NCI-H510A treated with DMSO at 0.1 percent for 48 hours (cell line): ENCODE measurements around the gene MRGPRE.

Source experiments
- DNase-seq: peaks from one replicate; lab custom pipeline; 2025; lab: John Stamatoyannopoulos, UW

MRGPRE gene

DNA sequence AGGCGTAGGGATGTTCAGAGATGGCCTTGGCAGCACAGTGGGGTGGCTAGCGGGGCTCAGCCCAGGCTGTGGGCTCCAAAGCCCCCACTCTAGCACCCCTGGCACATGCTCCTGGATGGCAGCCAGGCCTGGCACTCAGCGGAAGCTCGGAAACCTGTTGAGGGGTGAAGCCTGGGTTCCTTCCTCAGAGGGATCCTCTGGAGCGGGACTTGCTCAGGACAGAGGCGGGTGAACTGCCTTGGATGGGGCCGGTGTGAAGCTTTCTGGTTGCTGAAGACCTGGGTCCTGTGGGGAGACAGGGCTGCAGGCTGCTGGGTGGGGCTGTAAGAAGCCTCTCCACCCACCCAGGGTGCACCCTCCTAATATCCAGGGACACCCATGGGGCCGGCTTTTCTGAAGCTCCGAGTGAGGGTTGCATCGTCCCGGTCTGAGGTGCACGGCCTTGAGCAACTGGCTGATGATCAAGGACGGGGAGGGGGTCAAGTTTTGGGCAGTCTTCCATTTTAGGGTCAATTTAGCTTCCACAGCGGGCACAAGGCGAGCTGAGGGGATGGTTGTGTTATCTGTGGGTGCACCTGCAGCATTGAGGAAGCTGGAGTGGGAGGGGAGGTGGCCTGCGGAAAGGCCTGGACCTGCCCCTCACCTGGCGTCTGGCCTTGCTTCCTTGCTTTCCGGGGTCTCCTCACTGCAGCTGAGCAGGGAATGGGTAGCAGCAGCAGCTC, 5.2 kb downstream of the MRGPRE start:
- no peak for DNase-seq

DNA sequence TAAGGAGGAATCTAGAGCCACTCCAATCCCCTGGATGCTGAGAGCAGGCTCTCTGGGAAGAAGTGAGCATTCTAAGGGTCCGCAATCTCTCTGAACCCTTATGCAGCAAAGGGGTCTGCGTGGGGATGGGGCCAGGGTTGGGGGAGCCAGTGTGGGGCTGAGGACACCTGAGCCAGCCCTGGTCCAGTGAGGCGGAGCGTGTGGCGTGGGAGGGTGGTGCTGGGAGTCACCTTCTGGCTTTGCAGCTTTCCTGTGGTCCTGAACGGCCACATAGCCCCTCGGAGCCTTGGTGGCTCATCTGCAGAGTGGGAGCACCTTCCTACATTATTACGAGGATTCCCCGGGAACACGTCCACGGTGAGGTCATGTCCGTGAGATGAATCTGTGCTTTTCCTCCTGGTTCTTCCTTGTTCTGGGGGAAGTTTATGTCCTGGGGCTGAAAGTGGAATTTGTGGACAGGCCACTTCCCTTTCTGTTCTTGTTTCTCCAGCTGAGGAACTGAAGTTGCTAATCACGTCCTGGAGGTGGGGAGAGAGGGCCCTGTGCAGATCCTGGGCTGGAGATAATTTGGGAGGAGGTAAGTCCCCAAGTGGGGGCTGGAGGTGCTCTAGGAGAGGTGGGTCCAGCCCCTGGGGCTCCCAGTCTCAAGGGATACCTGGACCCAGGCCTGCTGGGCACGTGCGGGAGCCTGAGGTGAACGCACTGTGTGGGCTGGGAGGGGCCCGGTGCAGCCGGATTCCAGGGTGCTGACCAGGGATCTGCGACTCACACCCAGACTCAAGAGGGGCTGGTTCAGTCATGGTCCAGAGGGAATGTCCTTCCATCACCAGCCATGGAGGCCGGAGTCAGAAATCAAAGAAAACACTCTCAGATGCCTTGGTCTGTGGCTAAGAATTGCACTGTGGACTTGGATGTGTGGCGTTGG, 6.1 kb downstream of the MRGPRE start:
- DNase-seq, result no peak

DNA sequence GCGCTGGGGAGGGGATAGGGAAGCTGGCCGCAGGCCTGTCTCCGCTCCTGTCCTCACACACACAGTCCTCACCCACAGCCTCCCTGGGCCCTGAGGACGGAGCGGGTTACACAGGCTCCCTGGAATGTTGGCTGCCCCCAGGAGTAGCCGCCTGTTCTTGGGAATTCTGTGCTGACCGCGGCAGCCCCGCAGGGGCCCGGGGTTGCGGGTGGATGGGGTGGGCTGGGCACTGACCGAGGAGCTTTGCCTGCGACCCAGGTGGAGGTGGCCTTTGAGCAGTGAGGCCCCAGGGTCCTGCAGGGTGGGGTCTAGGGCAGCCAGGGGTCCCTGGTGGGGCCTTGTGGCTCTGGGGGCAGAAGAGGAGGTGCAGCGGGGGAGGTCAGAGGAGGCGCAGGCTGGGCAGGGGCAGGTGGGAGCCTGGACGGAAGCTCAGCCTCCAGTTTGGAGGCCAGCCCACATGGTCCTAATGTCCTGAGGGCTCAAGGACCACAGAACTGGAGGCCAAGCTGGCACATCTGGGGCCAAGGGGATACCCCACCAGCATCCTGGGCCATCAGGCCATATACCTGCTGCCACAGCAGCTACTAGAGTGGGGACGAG, 7.0 kb downstream of the MRGPRE start:
- DNase-seq, result no peak

DNA sequence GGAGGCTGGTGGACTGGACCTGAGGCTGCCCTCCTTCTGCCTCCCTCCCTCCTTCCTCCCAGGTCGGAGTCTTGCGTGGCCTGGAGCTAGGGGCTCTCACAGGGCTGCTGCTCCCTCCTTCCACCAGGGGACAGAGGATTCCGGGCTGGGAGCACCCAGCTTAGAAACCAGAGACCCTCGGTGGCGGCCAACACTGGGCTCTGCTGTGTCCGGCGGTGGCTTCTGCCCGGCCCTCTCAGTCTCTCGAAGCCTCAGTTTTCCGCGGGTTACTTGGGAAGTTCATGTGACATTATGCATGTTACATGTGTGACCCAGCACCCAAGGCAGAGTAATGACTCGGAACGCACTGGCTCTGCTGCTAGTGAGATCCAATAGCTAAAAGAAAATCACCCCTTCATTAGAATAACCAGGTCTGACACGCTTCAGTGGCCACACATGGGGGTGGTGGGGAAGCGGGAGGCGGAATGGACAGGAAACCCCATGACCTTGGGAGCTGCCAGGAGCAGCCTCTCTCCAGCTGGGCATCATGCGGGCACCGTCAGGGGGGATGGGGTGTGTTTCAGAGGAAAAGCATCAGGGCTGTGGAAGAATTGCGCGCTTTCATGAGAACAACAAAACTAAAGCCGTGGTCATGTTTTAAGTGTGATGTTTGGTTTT, 7.7 kb downstream of the MRGPRE start:
- DNase-seq, result no peak

DNA sequence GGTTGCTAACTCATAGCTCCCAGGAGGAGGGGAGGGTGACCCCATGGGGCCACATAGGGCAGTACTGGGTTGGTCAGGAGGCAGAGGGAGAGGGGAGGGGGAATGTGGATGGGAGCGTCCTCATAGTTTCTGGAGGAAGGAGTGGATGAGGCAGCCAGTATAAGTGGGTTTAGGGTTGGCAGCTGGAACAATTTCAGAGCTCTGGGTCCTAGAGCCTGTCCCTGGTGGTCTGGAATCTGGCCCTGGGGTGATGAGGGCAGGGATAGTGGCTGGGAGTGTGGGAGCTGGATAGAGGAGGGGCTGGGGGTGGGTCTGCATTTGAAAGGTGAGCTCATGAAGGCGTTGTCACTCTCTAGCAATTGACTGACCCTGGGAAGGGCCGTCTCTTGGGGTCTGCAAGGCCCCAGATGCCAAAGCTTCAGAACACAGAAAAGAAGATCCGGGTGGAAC, 8.3 kb downstream of the MRGPRE start:
- DNase-seq, result no peak

DNA sequence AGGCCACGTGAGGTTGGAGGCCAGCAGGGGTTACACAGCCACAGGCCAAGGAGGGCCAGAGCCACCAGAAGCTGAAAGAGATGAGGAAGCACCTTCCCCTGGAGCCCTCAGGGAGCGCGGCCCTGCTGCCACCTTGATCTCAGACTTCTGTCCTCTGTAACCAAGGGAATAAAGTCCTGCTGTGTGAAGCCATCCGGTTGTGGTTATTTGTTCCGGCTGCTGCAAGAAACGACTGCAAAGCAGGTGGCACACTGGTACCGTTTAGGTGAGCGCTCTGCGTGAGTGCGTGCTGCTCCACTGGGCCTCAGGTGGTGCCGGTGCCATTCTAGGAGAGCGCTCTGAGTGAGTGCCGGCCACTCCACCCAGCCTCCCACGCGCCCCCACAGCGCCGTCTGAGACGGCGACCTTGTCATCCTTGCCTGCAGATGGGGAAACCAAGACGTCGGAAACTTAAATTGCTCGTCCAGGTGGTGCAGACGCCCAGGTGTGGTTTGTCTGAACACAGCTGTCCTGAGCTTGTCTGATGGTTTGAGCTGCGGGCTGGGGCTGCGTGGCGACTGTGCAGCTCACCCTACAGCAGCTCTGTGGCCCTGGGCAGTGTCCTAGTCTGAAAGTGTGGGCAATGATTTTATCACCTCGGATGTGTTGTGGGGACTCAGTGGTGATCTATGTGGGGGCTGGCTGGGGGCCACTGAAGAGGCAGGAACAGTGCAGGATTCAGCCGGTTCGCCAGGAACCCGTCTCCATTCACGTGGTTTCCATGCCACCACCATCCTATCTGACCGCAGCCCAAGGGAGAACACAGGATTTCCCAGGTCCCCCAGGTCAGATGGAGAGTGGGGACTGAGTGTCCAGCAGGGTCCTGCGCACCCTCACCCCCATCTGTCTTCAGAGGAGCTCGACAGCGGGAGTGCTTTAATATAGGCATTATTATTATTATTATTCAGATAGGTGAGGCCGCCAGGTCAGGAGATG, 9.0 kb downstream of the MRGPRE start:
- DNase-seq, result no peak

DNA sequence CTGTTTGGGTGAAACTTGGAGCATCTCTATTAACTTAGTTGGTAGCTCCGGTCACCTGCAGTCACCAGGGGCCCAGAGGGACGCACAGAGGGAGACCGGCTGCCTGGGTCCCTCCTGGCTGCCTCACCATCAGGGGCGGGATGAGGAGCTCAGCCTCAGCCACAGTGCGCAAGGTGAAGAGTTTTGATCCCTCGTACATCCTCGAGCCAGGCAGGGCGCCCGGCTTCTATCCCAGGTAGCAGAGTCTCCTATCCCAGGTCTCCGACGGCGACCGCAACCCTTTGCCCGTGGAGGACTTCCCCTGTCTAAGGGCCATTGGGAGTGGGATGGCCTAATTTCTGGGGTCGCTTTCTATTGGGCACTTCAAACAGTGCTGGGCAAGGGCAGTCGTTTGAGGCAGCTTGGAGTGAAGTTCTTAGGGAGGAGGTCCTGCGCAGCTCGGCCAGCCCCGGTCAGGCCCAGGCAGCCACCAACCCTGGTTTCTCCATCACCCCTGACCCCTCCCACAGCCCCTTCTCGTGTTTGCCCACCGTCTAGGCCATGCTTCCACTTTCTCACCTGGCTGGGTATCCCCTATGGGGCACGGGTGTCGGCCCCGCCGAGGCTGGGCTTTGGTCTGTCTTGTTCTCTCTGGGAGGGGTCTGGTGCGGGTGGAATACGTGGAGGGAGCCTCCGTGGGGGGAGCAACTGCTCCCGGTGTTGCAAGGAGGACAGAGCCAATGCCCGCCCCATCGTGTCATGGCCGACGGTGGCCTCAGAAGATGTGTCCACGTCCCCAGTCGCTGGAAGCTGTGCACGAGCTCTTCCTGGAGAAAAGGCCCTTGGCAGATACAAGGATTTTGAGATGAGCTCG, 10.0 kb downstream of the MRGPRE start:
- DNase-seq, result no peak

DNA sequence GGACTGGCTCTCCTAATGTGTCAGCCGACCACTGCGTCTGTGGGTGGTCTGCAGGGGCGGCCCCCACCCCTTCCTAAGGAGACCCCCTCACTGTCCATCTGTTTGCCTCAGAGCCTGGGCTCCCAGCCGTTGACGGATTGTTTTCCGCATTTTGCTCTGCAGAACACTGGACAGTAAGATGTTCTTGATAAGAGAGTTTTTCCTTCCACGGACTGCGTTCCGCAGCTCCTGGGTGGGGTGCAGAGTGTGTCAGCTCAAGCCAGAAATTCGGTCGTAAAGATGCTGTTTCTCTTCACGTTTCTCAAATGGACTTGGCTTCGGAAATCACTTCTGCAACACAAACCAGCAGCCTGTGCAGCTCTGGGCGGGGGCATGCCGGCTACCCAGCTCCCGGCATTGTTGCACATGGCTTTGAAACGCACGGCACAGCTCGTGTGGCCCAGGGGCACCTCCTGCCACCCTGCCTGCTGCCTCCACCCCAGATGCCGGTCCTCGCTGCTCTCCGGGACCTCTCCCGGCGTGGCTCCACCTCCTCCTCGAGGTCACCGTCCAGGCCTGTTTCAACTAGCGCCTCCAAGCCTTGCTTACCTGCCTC, 10.7 kb downstream of the MRGPRE start:
- no peak for DNase-seq

DNA sequence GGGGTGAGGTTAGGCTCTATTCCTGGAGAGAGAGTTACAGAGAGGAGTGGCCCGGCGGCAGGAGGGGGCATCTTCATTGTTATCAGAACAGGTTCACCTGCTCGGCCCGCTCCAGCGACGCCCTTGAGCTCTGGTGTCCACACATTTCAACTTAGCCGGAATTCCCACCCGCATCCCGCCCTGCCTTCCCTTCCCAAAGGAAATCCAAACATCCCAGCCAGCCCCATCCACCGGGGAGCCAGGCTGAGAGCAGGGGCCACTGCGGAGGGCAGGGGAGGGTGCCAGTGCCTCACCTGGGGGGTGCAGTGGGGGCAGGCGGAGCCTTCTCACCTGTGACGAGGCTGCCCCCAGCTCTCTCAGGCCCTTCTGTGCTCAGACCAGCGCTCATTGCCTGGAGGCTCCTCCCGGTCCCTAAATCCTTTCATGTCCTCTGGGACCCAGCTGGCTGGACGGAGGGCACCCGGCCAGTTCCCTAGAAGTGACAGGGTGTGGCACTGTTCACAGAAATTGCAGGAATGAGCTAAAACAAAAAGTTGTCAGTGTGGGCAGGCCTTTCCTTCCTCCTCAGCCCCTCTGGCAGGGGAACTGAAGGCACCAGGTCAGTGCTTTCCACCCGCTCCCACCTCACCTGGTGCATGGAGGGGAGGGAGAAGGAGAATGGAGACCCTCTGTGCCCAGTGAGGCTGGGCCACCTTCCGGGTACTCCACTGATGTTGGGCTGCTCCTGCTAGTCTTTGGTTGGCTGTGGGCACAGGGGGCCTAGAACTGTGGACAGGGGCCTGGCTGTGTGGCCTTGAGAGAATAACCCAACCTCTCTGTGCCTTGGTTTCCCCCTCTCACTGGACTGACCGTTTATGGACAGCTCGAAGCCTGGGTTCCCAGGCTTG, 11.5 kb downstream of the MRGPRE start:
- DNase-seq, result no peak

DNA sequence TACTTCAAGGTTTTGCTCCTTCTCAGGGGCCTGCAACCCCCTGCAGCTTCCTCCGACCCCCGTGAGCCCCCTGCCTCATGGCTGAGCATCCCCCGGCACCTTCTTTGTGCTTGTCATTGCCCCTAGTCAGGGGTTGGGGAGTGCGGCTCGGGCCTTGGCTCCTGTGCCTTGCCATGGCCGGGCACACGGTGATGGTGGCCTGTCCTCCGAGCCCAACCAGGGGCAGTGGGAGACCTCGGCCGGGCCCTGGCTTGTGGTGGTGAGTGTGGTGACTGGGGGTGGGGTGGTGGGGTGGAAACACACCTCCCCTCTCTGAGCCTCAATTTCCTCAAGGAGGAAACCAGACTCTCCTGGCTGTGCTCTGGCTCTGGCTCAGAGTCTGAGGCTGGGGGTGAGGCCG, 12.1 kb downstream of the MRGPRE start:
- DNase-seq, result no peak

DNA sequence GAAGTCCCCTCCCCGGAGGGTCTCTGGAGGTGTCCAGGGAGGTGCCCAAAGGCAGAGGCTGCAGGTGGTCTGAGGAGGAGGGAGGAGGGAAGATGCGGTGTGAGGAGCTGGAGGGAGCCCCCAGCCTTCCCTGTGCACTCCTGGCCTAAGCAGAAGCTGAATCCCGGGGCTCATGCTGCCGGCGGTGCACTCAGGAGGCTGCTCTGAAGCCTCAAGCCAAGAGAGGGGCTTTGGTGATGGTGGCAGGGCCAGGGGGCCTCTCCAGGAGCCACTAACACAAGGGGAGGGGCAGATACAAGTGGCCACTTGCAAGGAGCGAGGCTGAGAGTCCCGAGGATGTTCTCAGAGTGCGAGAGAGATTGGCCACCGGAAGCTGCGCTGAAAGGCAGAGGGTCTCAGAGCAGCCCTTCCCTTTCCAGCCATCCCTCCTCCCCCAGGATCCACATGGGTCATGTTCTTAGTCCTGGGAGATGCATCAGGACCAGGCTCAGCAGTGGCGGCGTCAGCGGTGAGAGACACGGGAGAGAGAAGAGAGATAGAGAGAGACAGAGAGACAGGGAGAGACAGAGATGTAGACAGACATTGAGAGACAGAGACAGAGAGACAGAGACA, 12.8 kb downstream of the MRGPRE start:
- DNase-seq, result no peak

DNA sequence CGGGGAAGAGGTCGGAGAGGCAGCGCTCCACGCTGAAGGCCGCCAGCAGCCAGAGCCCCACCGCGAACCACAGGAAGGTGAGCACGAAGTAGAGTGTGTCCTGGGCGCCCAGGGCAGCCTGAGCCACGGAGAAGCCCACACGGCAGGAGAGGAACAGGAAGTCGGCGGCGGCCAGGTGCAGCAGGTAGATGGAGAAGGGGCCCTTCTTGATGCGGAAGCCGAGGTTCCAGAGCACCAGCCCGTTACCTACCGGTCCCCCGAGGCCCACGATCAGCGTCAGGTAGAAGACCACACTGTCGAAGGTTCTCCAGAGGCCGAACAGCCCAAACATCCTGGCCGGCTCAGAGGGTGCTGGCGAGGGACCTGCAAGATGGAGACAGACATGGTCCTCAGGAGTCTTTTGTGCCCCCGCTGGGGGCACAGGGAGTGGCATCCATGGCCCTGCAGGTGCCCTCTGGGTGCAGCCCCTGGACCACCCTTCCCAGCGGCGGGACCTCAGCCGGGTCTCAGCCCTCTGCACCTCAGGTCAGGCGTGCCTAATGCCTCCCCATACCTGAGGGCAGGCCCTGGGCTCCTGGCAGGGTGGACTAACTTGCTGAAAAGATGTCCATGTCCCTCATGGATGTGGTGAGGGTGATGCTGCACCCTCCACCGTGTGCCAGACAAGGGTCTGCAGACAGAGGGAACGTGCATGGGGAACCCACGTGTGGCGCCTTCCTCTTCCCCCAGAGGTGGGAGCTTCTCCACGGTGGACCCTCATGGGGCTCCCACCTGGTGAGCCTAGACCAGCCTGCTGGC, 13.5 kb downstream of the MRGPRE start, which contains the start of gene MRGPRG:
MRGPRG (minus strand) TSS at position 331 of the 798 bp plus-strand sequence; CDS start at position 331, 0 bp downstream.
- DNase-seq, result no peak

DNA sequence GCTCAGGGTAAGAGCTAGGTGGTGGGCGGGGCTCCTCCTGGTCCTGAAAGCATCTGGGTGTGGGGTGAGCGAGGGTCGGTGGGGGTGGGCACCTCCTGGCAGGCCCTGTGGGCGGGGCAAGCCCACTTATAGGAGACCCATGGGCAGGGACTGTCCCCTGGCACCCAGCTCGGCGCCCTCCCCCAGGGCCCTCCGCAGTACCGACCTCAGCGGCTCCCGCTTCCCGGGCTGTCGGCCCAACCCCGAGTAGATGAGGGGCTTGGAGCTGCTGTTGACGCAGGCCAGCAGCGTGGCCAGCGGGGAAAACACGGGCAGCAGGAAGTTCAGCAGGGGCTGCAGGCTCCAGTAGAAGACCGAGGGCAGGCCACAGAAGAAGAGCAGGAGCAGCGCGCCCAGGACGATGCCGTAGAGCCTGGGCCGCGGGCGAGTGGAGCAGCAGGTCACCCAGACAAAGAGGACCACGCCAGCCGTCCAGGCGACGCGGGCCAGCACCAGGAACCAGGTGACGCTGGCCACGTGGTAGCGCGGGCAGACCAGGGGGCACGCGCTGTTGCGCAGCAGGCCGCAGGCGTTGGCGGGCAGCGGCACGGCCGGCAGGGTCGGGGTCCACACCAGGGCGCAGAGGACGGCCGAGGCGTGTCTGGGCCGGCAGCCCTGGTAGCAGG, 14.3 kb downstream of the MRGPRE start:
- DNase-seq, result no peak

DNA sequence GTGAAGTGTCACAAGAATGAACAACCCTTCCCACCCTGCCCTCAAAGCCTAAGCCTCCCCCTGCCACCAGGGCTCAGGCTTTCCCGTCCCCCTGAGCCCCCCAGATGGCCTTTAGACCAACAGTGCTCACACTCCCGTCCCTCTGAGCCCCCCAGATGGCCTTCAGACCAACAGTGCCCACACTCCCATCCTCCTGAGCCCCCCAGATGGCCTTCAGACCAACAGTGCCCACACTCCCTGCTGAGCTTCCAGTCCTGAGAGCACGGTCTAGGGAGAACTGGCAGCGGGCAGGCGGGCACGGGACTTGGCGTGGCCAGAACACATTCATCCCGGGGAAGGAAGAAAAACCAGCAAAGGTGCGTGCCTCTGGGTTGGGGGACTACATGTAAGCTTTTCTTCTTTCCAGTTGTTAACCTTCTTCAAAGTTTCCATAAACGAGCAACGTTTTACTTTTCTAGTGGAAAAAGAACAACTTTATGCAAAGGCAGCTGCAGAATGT, 16.1 kb downstream of the MRGPRE start:
- no peak for DNase-seq

DNA sequence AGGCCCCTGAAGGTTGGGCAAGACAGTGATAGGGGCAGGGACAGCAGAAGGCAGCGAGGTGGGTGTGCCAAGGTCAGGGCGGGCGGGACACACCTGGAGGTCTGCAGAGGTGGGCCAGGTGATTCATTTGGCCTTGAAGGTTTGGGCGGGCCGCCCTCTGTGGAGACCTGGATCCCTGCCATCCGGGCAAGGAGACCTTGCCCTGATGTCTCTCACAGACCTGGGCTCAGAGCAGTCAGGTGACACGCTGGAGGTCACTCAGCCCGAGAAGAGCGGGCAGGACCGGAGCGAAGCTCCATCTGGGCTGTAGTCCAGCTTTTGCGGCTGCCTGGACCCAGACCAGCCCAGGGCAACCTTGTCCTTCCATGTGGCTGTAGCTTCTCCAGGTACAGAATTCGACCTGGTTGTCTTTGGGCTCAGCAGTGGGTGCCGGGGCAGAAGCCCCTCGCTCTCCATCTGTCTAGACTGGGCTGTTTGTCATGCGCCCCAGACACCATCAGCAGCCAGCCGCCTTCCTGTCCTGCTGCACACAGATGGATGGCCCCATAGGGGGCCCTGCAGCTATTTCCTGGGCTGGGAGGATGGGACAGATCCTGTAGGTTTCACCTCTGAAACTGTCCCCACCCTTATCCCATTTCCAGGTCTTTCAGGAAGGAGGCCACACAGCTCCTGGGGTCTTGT, 16.7 kb downstream of the MRGPRE start:
- DNase-seq, result no peak

DNA sequence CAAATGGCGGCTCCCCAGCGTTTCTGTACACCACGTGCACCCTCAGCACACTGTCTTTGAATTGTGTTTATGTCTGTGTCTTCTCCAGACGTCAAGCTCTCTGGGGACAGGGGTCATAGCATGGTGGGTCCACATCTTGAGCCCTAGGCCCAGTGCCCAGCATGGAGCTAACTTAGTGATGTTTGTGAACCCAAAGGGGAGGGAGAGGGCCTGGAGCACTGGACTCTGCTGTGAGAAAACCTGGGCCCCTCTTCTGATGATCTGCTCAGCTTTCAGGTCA, 17.9 kb downstream of the MRGPRE start:
- DNase-seq, result no peak
